Endothelial cell of umbilical vein (primary cell): ENCODE data around the gene COL28A1. TPM values are rescaled to one million over a fixed set of nuclear protein-coding genes. Genes with fewer than 3 reads are reported as not detected.

Experiments used
- Bru-seq: library from RNA; stranded (reverse); fragments of 400-500 nt; gene quantifications from one replicate; lab custom pipeline; 2021; lab: Mats Ljungman, UMichigan
- BruChase-seq, 2 experiments: library from RNA; stranded (reverse); fragments of 400-500 nt; gene quantifications; one replicate each; lab custom pipeline; 2021; lab: Mats Ljungman, UMichigan
- BruUV-seq: library from RNA; stranded (reverse); fragments of 400-500 nt; replicated peaks from 2 replicates; lab custom pipeline; 2021; lab: Mats Ljungman, UMichigan
- CTCF ChIA-PET: fragments of 300-600, 350-600 bp; sonication (Branson Sonifier 250); formaldehyde crosslinking; loops from one replicate; lab custom pipeline; 2021; ENCODE audit warnings: antibody characterized with exemption, inconsistent platforms; lab: Charles Lee
- POLR2A ChIA-PET: fragments of 300-600, 350-600 bp; sonication (Branson Sonifier 250); formaldehyde crosslinking; loops from one replicate; lab custom pipeline; 2021; ENCODE audit warnings: antibody characterized with exemption, inconsistent platforms; lab: Charles Lee
- DNase-seq: peaks from one replicate; pipeline ENCODE4 v3.0.0-alpha.2; 2011; ENCODE audit warnings: low read depth, low spot score
- FAIRE-seq: peaks from 2 replicates; lab custom pipeline; 2011; peaks lifted over from hg19 to GRCh38; lab: Jason Lieb, UNC
- H2AFZ ChIP-seq: 2 replicates; pipeline ENCODE4 v1.6.0; 2012; ENCODE audit warnings: low read depth, low read length, control low read depth, inconsistent platforms
- H3K27ac ChIP-seq: 2 replicates; pipeline ENCODE4 v1.5.1; 2011; ENCODE audit warnings: low read depth, mild to moderate bottlenecking, control low read depth, low read length, moderate library complexity; ENCODE audit not compliant: insufficient read depth
- H3K27me3 ChIP-seq, 2 experiments: 2 replicates each; pipeline versions ENCODE4 v1.6.0 to v1.6.1; 2011; ENCODE audit warnings: low read length in 2 of 2, mixed read lengths in 1 of 2; ENCODE audit not compliant: control insufficient read depth in 2 of 2, insufficient read depth in 2 of 2
- H3K36me3 ChIP-seq, 2 experiments: 2 replicates in 1 of 2; 3 replicates in 1 of 2; pipeline ENCODE4 v1.5.1; 2011; ENCODE audit warnings: low read length in 2 of 2, mild to moderate bottlenecking in 1 of 2, moderate library complexity in 1 of 2; ENCODE audit not compliant: control insufficient read depth in 2 of 2, insufficient read depth in 2 of 2; ENCODE audit errors: extremely low read depth in 1 of 2
- H3K4me1 ChIP-seq: 3 replicates; pipeline ENCODE4 v1.5.1; 2011; ENCODE audit warnings: mild to moderate bottlenecking, low read length; ENCODE audit not compliant: control insufficient read depth, insufficient read depth; ENCODE audit errors: extremely low read depth
- H3K4me2 ChIP-seq: 2 replicates; pipeline ENCODE4 v1.6.1; 2011; ENCODE audit warnings: low read length, control low read depth, mixed read lengths; ENCODE audit not compliant: insufficient read depth
- H3K4me3 ChIP-seq, 3 experiments: fragments of 200-600 bp in 1 of 3; sonication (generic), shearing (Covaris generic) in 1 of 3; replicated peaks in 1 of 3; 2 replicates each; pipeline ENCODE4 v1.5.1; 2011 to 2016; ENCODE audit warnings: control low read depth in 3 of 3, low read length in 3 of 3, mild to moderate bottlenecking in 2 of 3, inconsistent platforms in 1 of 3, low read depth in 1 of 3, moderate library complexity in 1 of 3; ENCODE audit not compliant: insufficient read depth in 1 of 3
- H3K79me2 ChIP-seq: 2 replicates; pipeline ENCODE4 v1.6.0; 2012; ENCODE audit warnings: low read length, inconsistent platforms; ENCODE audit not compliant: control insufficient read depth, insufficient read depth
- H3K9ac ChIP-seq: replicated peaks from 2 replicates; pipeline ENCODE3; 2011; ENCODE audit warnings: low read length, control low read depth; ENCODE audit not compliant: insufficient read depth; ENCODE audit errors: extremely low read depth
- H3K9me1 ChIP-seq: replicated peaks from 3 replicates; pipeline ENCODE4 v1.6.0; 2011; ENCODE audit warnings: mild to moderate bottlenecking, low read length; ENCODE audit not compliant: control insufficient read depth, insufficient read depth; ENCODE audit errors: extremely low read depth
- H3K9me3 ChIP-seq: replicated peaks from 2 replicates; pipeline ENCODE4 v1.5.1; 2012; ENCODE audit warnings: low read length, inconsistent platforms; ENCODE audit not compliant: control insufficient read depth, insufficient read depth
- H4K20me1 ChIP-seq: replicated peaks from 2 replicates; pipeline ENCODE3; 2011; ENCODE audit warnings: mild to moderate bottlenecking, low read length; ENCODE audit not compliant: control insufficient read depth, insufficient read depth; ENCODE audit errors: extremely low read depth
- EZH2 ChIP-seq: IDR thresholded peaks from 2 replicates; pipeline ENCODE4 v1.6.1; 2012; ENCODE audit warnings: borderline replicate concordance, low read depth, mild to moderate bottlenecking, moderate library complexity, low read length, inconsistent platforms; ENCODE audit not compliant: severe bottlenecking
- FOS ChIP-seq: IDR thresholded peaks from 2 replicates; pipeline ENCODE4 v1.6.1; 2011; ENCODE audit warnings: mild to moderate bottlenecking, low read length, moderate library complexity, borderline replicate concordance; ENCODE audit not compliant: insufficient read depth
- GATA2 ChIP-seq: IDR thresholded peaks from 2 replicates; pipeline ENCODE4 v1.7.0; 2011; ENCODE audit warnings: low read depth, mild to moderate bottlenecking, moderate library complexity, mixed read lengths, low read length; ENCODE audit not compliant: insufficient read length, insufficient read depth
- JUN ChIP-seq: IDR thresholded peaks from 2 replicates; pipeline ENCODE4 v1.6.1; 2011; ENCODE audit warnings: borderline replicate concordance, low read depth; ENCODE audit not compliant: insufficient read length, insufficient read depth
- MYC ChIP-seq: IDR thresholded peaks from one replicate; pipeline ENCODE4 v1.6.1; 2011; ENCODE audit warnings: mild to moderate bottlenecking, low read depth, low read length
- POLR2A ChIP-seq: IDR thresholded peaks from 2 replicates; pipeline ENCODE4 v1.6.1; 2012; ENCODE audit warnings: low read depth, mild to moderate bottlenecking, control low read depth, low read length
- POLR2AphosphoS5 ChIP-seq: IDR thresholded peaks from 2 replicates; pipeline ENCODE4 v1.6.1; 2012; ENCODE audit warnings: low read depth, mild to moderate bottlenecking, control low read depth, low read length, moderate library complexity; ENCODE audit not compliant: insufficient read depth
- dilution Hi-C: fragments of 300-500 bp; cut with MboI; formaldehyde crosslinking; loops from one replicate; pipeline ENCODE4 v1.15.0; 2019; ENCODE audit warnings: low sequenced_read_pairs; ENCODE audit not compliant: extremely low pct_ligation_motif_present
- intact Hi-C: fragments of 100-400 bp; cut with micrococcal nuclease; formaldehyde crosslinking; loops from one replicate; pipeline ENCODE4 v1.10.0; 2022
- long read RNA-seq: library from polyadenylated mRNA; stranded (forward); transcript quantifications from one replicate; pipeline ENCODE4 v2.0.0, GENCODE V29; 2021
- polyA minus RNA-seq, 3 experiments: library from RNA; depleted of rRNA, polyadenylated mRNA; stranded (reverse); fragments of >200 nt; gene quantifications; 1 replicate in 1 of 3; 2 replicates in 2 of 3; pipeline ENCODE4 v1.2.3, GENCODE V29; 2011
- polyA plus RNA-seq, 4 experiments: library from polyadenylated mRNA; depleted of rRNA in 3 of 4; stranded (reverse) in 3 of 4; unstranded in 1 of 4; fragments of >200 nt; gene quantifications; 2 replicates each; pipeline versions ENCODE4 v1.2.1 to v1.2.3, GENCODE V29; 2011 to 2012; ENCODE audit warnings: missing spikeins in 1 of 4
- total RNA-seq: library from RNA; stranded (reverse); gene quantifications from 2 replicates; pipeline ENCODE4 v1.2.3, GENCODE V29; 2021
- TF ChIP-seq, protein P1 (sequence below), 2 donors: IDR thresholded peaks; 1 replicate in 1 of 2; 2 replicates in 1 of 2; pipeline ENCODE4 v1.5.1; 2011; ENCODE audit warnings: low read length in 2 of 2, mild to moderate bottlenecking in 2 of 2, moderate library complexity in 2 of 2, control low read depth in 1 of 2, inconsistent platforms in 1 of 2, low read depth in 1 of 2; ENCODE audit not compliant: insufficient read depth in 1 of 2; ENCODE audit errors: extremely low read depth in 1 of 2
- TF ChIP-seq, protein P2 (sequence below): IDR thresholded peaks from 2 replicates; pipeline ENCODE4 v1.6.1; 2011; ENCODE audit not compliant: insufficient read depth, insufficient read length

The COL28A1 gene
- total RNA-seq (not detected in 2 replicates), polyA plus RNA-seq (not detected in 2 replicates), polyA minus RNA-seq (not detected in 2 replicates), Bru-seq, nascent RNA (percentile 3 among the genes with signal in this experiment), BruChase-seq, experiment 1, labeled RNA remaining after a 6-hour chase (percentile 7 among the genes with signal in this experiment), BruChase-seq, experiment 2, labeled RNA remaining after a 2-hour chase (percentile 10 among the genes with signal in this experiment)
- polyA plus RNA-seq (2011; cell fraction: cytosol; rRNA removed): not detected in 2 replicates
- polyA plus RNA-seq (2011; cell fraction: nucleus; rRNA removed): 0.15 TPM in 1 of 2 replicates, not detected in the other
- not detected in 2 replicates for polyA plus RNA-seq (2012)
- polyA minus RNA-seq (2011; cell fraction: cytosol; rRNA and poly(A)+ RNA removed): not detected
- 0.38 TPM in 1 of 2 replicates, not detected in the other for polyA minus RNA-seq (2011; cell fraction: nucleus; rRNA and poly(A)+ RNA removed)
- long read RNA-seq: 0 reads

DNA sequence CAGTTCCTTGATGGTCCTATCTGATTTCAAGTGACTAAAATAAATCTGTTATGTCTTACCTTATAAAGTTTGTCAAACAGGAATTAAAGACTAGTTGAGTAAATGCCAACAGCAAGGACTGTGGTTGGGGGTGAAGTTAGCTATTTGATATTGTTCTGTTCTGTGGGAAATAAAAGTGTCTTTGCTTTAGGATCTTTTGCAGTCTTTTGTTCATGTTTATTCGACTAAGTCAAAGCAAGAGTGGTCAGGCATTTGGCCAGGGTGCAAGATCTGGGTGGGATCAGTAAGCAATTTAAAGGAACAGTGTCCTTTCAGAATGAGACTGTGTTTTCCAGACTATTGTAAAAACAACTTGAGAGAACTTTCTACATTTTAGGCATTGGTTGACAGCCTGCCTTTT, at the start of gene COL28A1:
TSS of gene COL28A1 (minus strand) at position 183 of the 400 bp plus-strand sequence. CDS start 2,998 bp downstream, outside the sequence.
- CTCF ChIA-PET: interaction anchor here (1.0 kb wide), 1 partner anchor 112 kb away, joined by 4 read pairs; no protein-coding TSS in a partner anchor
- dilution Hi-C loops (no loop called here), intact Hi-C loops (no loop called here)
- H4K20me1 ChIP-seq: no peaks in the 10 kb centered on the region
- no peak for DNase-seq
- no peaks in the 10 kb centered on the region for H3K79me2 ChIP-seq
- BruUV-seq: no TSS peak
- H3K4me3 ChIP-seq: no peak within 1 kb of the TSS
- H3K27ac ChIP-seq: no peak within 1 kb of the TSS
- no peak within 1 kb of the TSS for H3K4me2 ChIP-seq
- H3K27me3 ChIP-seq: peaks cover 0 to 1% of the 10 kb centered on the region in 2 experiments
- no peaks in the 10 kb centered on the region for H3K4me1 ChIP-seq
- H3K36me3 ChIP-seq: no peaks in the 10 kb centered on the region
- no peak within 1 kb of the TSS for H3K9ac ChIP-seq
- H3K9me1 ChIP-seq: no peaks in the 10 kb centered on the region
- FAIRE-seq: no peak
- POLR2A ChIA-PET: no interaction called here
- H2AFZ ChIP-seq: no peak within 1 kb of the TSS
- H3K9me3 ChIP-seq: no peaks in the 10 kb centered on the region
- TF ChIP-seq FOS (no peak), POLR2A (no peak), MYC (no peak), POLR2AphosphoS5 (no peak), GATA2 (no peak), EZH2 (no peak), JUN (no peak)
- TF ChIP-seq, protein P1, sequence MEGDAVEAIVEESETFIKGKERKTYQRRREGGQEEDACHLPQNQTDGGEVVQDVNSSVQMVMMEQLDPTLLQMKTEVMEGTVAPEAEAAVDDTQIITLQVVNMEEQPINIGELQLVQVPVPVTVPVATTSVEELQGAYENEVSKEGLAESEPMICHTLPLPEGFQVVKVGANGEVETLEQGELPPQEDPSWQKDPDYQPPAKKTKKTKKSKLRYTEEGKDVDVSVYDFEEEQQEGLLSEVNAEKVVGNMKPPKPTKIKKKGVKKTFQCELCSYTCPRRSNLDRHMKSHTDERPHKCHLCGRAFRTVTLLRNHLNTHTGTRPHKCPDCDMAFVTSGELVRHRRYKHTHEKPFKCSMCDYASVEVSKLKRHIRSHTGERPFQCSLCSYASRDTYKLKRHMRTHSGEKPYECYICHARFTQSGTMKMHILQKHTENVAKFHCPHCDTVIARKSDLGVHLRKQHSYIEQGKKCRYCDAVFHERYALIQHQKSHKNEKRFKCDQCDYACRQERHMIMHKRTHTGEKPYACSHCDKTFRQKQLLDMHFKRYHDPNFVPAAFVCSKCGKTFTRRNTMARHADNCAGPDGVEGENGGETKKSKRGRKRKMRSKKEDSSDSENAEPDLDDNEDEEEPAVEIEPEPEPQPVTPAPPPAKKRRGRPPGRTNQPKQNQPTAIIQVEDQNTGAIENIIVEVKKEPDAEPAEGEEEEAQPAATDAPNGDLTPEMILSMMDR (IDR thresholded peaks at IDR 0.05; ENCODE audit: extremely low read depth in 1 of 2, insufficient read depth in 1 of 2, low read depth in 1 of 2, low read length in 2 of 2): no peak
- TF ChIP-seq, protein P2, sequence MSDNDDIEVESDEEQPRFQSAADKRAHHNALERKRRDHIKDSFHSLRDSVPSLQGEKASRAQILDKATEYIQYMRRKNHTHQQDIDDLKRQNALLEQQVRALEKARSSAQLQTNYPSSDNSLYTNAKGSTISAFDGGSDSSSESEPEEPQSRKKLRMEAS: no peak
